Tibial nerve (tissue), 4 donors: Measurements from ENCODE around the gene G2E3.

Experiments used
- CTCF ChIP-seq, 5 experiments: fragments of 200-600 bp in 3 of 5; fragments of 450-650 bp in 2 of 5; sonication (generic) in 3 of 5; IDR thresholded peaks; one replicate each; pipeline ENCODE4 v1.5.1; 2016 to 2019; ENCODE audit warnings: antibody characterized with exemption in 5 of 5, mild to moderate bottlenecking in 3 of 5, moderate library complexity in 2 of 5
- EP300 ChIP-seq, 2 donors: sonication (generic); formaldehyde crosslinking; IDR thresholded peaks; one replicate each; pipeline ENCODE4 v1.6.1; 2017; ENCODE audit warnings: antibody characterized with exemption in 2 of 2, mild to moderate bottlenecking in 1 of 2
- POLR2A ChIP-seq, 2 donors: fragments of 450-650 bp; IDR thresholded peaks; one replicate each; pipeline ENCODE4 v1.6.1; 2017; ENCODE audit warnings: antibody characterized with exemption in 2 of 2, mild to moderate bottlenecking in 2 of 2, moderate library complexity in 2 of 2

DNA sequence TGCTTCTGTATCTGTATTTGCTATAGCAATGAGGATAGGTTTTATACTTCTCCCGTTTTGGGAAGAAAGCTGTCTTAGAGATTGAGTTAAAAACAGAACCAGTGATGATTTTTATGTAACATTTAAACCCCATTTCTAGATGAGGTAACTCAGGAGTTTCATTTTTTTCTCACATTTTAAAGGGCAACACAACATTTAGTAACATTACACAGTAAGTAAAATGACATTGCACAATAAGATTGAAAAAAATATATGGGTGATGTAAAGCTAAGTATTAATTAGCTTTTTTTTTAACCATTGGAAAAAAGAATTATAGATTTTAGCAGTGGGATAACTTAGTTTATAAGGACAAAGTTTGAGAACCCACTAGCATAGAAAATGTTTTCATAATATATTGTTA lies 38.0 kb downstream of the G2E3 start:
- TF ChIP-seq POLR2A (IDR thresholded peaks at IDR 0.05): no peak
- no peak for TF ChIP-seq CTCF (IDR thresholded peaks at IDR 0.05)
- no peak for TF ChIP-seq EP300 (IDR thresholded peaks at IDR 0.05)
